ENCODE data around the gene NAA20. TPM values are rescaled to one million over a fixed set of nuclear protein-coding genes. Genes with fewer than 3 reads are reported as not detected.

The NAA20 gene
- total RNA-seq, 1 experiment from 2014 or later, result 83.4 TPM

GRCh38 chr20:20073801-20074371 lies 56.7 kb downstream of the NAA20 start:
- DNase-seq (ENCODE audit: low spot score), result no peak

GRCh38 chr20:20075032-20075431 lies 57.9 kb downstream of the NAA20 start:
- no peak for DNase-seq (ENCODE audit: low spot score)

GRCh38 chr20:20076297-20077065 lies 59.3 kb downstream of the NAA20 start:
- peak; percentile 66 for DNase-seq (ENCODE audit: low spot score)

GRCh38 chr20:20078041-20078440 lies 60.9 kb downstream of the NAA20 start:
- DNase-seq (ENCODE audit: low spot score), result no peak

- no peak for DNase-seq (ENCODE audit: low spot score)
Observed at GRCh38 chr20:20079102-20079784, 62.1 kb downstream of the NAA20 start.

Other genes with a start within 250 kb of the NAA20 start
- gene CRNKL1, start 35.1 kb downstream of the NAA20 start, total RNA-seq (2014; rRNA removed; shearing (Covaris generic)), result 17.0 and 20.3 TPM in 2 replicates
- gene CFAP61, start 35.2 kb downstream of the NAA20 start, total RNA-seq (2014; rRNA removed; shearing (Covaris generic)), result 0.62 TPM in 1 of 2 replicates, not detected in the other

Measured in H4 (cell line).